Prostate gland (tissue), 2 donors: ENCODE measurements around the gene USP10. TPM values are rescaled to one million over a fixed set of nuclear protein-coding genes. Genes with fewer than 3 reads are reported as not detected.
"Not testable (repeated sequence)": the region's sequence is repeated elsewhere in the genome, so short reads cannot be mapped to it uniquely, and the experiment has no call there.

Experiments used
- DNase-seq: peaks from one replicate; pipeline ENCODE4 v3.0.0-alpha.2; 2019; ENCODE audit warnings: low spot score
- H3K27ac ChIP-seq, 2 donors: fragments of 200-600 bp; sonication (generic); 2 replicates each; pipeline ENCODE4 v1.5.1; 2017 to 2019
- H3K27me3 ChIP-seq: fragments of 200-600 bp; sonication (generic); replicated peaks from 2 replicates; pipeline ENCODE4 v1.5.1; 2019; ENCODE audit not compliant: insufficient read depth
- H3K36me3 ChIP-seq, 2 donors: fragments of 200-600 bp; sonication (generic); 1 replicate in 1 of 2; 2 replicates in 1 of 2; pipeline versions ENCODE4 v1.5.1 to v1.8.1; 2017 to 2019
- H3K4me1 ChIP-seq: fragments of 200-600 bp; sonication (generic); replicated peaks from 2 replicates; pipeline ENCODE4 v1.5.1; 2019
- H3K4me3 ChIP-seq, 2 donors: fragments of 200-600 bp; sonication (generic); 2 replicates each; pipeline ENCODE4 v1.5.1; 2017 to 2019
- H3K9me3 ChIP-seq: fragments of 200-600 bp; sonication (generic); 2 replicates; pipeline ENCODE4 v1.5.1; 2017
- POLR2A ChIP-seq: fragments of 450-650 bp; IDR thresholded peaks from one replicate; pipeline ENCODE4 v1.6.1; 2016; ENCODE audit warnings: antibody characterized with exemption, mild to moderate bottlenecking
- POLR2AphosphoS5 ChIP-seq: sonication (generic); formaldehyde crosslinking; IDR thresholded peaks from one replicate; pipeline ENCODE4 v1.6.1; 2017; ENCODE audit warnings: antibody characterized with exemption
- whole genome bisulfite sequencing: methylation state at CpG from one replicate; pipeline ENCODE4 v1.1.5; 2018; 5-methylcytosine and 5-hydroxymethylcytosine counted together
- intact Hi-C: fragments of 100-400 bp; cut with DNase I; formaldehyde crosslinking; loops from one replicate; pipeline ENCODE4 v1.14.2; 2022
- total RNA-seq, 2 donors: library from RNA; depleted of rRNA; stranded (reverse); fragments of >200 nt; gene quantifications; one replicate each; pipeline ENCODE4 v1.1.0, GENCODE V29; 2016
- TF ChIP-seq, protein P1 (sequence below), 4 experiments: fragments of 200-600 bp in 2 of 4; fragments of 450-650 bp in 2 of 4; sonication (generic) in 2 of 4; IDR thresholded peaks; 1 replicate in 3 of 4; 2 replicates in 1 of 4; pipeline ENCODE4 v1.5.1; 2016 to 2019; ENCODE audit warnings: antibody characterized with exemption in 4 of 4, mild to moderate bottlenecking in 2 of 4, moderate library complexity in 2 of 4

Gene USP10
- total RNA-seq, 2 donors from 2014 or later = 57.4 to 95.7 TPM

DNA sequence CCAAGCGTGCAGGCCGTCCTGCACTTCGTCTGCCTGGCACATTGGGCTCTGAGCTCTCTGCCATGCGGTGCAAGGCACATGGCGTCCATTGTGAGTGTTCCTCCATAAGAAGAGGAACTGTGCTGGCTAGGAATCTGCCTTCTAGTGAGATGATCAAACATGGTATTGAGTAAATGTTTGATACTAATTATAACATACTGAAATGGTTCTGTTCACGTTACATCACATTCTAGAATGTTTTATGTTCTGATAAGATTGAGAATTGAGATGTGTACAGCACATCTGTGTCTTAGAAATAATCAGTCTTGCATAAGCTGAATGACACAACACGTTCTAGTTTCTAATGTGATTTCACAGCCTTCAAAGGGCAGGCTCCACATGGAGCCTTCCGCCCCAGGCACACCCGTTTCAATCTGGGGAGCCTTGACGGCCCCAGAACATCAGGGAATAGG lies 42.9 kb downstream of the USP10 start:
- WGBS = 79% methylated on average over 10 of the region's 10 CpGs

DNA sequence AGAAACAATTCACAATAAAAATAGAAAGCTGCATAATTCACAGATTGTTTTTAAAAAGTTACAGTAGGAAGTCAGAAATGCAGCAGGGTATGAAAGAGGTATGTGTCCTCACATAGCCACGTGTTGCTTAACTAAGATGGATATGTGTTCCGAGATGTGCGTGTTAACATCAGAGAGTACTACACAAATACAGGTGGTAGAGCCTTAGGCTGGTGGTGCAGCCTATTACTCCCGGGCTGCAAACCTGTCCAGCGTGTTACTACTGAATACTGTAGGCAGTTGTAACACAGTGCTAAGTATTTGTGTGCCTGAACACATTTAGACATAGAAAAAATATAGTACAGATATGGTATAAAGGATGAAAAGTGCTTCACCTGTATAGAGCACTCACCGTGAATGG lies 46.4 kb downstream of the USP10 start:
- DNase-seq = no peak
- intact Hi-C loops = loop anchor here (10.0 kb wide), 1 partner anchor 339 kb away; no protein-coding TSS in a partner anchor
- Histone ChIP-seq H3K4me3 (no peak overlapping the region), H3K27me3 (no peaks in the 10 kb centered on the region), H3K4me1 (peaks cover 6% of the 10 kb centered on the region), H3K9me3 (no peaks in the 10 kb centered on the region), H3K27ac (no peak overlapping the region), H3K36me3 (no peaks in the 10 kb centered on the region)
- 74% methylated on average over 6 of the region's 6 CpGs for WGBS
- TF ChIP-seq POLR2AphosphoS5 = no peak
- TF ChIP-seq, protein P1, sequence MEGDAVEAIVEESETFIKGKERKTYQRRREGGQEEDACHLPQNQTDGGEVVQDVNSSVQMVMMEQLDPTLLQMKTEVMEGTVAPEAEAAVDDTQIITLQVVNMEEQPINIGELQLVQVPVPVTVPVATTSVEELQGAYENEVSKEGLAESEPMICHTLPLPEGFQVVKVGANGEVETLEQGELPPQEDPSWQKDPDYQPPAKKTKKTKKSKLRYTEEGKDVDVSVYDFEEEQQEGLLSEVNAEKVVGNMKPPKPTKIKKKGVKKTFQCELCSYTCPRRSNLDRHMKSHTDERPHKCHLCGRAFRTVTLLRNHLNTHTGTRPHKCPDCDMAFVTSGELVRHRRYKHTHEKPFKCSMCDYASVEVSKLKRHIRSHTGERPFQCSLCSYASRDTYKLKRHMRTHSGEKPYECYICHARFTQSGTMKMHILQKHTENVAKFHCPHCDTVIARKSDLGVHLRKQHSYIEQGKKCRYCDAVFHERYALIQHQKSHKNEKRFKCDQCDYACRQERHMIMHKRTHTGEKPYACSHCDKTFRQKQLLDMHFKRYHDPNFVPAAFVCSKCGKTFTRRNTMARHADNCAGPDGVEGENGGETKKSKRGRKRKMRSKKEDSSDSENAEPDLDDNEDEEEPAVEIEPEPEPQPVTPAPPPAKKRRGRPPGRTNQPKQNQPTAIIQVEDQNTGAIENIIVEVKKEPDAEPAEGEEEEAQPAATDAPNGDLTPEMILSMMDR (IDR thresholded peaks at IDR 0.05) = no peak

More for the DNA sequence above, 42.9 kb downstream of the USP10 start:
- no peak overlapping the region for H3K4me3 ChIP-seq
- no peak for DNase-seq
- no peak overlapping the region for H3K27ac ChIP-seq
- intact Hi-C loops = loop anchor here (10.0 kb wide), 1 partner anchor 342 kb away; no protein-coding TSS in a partner anchor
- no peaks in the 10 kb centered on the region for H3K36me3 ChIP-seq
- no peak for TF ChIP-seq POLR2A
- no peak for TF ChIP-seq POLR2AphosphoS5
- TF ChIP-seq, protein P1 (IDR thresholded peaks at IDR 0.05) = no peak
- H3K9me3 ChIP-seq = no peaks in the 10 kb centered on the region
- no peaks in the 10 kb centered on the region for H3K27me3 ChIP-seq
- peaks cover 8% of the 10 kb centered on the region for H3K4me1 ChIP-seq

GRCh38 chr16:84746875-84747274 lies 47.1 kb downstream of the USP10 start:
- intact Hi-C loops = loop anchor here (10.0 kb wide), 1 partner anchor 338 kb away; no protein-coding TSS in a partner anchor
- H3K27ac ChIP-seq = no peak overlapping the region
- TF ChIP-seq POLR2A (no peak), POLR2AphosphoS5 (no peak)
- TF ChIP-seq, protein P1 (IDR thresholded peaks at IDR 0.05) = no peak
- H3K27me3 ChIP-seq = no peaks in the 10 kb centered on the region
- DNase-seq = no peak
- 95% methylated on average over 11 of the region's 11 CpGs for WGBS
- H3K4me3 ChIP-seq = no peak overlapping the region
- no peaks in the 10 kb centered on the region for H3K9me3 ChIP-seq
- H3K4me1 ChIP-seq = no peaks in the 10 kb centered on the region
- H3K36me3 ChIP-seq = no peaks in the 10 kb centered on the region

- intact Hi-C loops = loop anchor here (10.0 kb wide), 1 partner anchor 337 kb away; no protein-coding TSS in a partner anchor
- H3K27ac ChIP-seq, H3K27me3 ChIP-seq, H3K36me3 ChIP-seq, DNase-seq, H3K4me1 ChIP-seq, H3K9me3 ChIP-seq, H3K4me3 ChIP-seq: not testable (repeated sequence)
- 92% methylated on average over 11 of the region's 11 CpGs for WGBS
Observed at GRCh38 chr16:84748247-84748646, 48.4 kb downstream of the USP10 start.

DNA sequence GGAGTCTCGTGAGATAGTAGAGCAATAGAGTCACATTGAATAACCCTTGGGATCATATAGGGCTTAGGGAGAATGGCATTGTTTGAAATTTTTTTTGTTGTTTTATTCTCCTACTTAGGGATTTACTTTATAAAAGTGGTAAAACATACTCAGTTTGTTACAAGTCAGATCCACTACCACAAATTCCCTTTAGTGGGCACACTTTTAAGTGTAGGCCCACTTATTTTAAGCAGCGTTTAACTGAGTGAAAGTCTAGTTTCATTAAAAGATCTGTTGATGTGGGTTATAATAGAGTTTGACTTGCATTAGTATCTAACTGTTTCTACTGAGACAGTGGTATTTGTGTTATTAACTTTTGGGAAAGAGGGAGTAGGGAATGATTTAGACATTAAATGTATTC lies 49.3 kb downstream of the USP10 start:
- intact Hi-C loops = loop anchor here (10.0 kb wide), 1 partner anchor 336 kb away; no protein-coding TSS in a partner anchor
- 91% methylated on average over 2 of the region's 2 CpGs for WGBS
- Histone ChIP-seq H3K27ac (no peak overlapping the region), H3K9me3 (no peaks in the 10 kb centered on the region), H3K4me1 (no peaks in the 10 kb centered on the region), H3K36me3 (no peaks in the 10 kb centered on the region), H3K4me3 (no peak overlapping the region), H3K27me3 (no peaks in the 10 kb centered on the region)
- no peak for TF ChIP-seq POLR2AphosphoS5
- TF ChIP-seq, protein P1 (IDR thresholded peaks at IDR 0.05) = no peak
- no peak for TF ChIP-seq POLR2A
- DNase-seq = no peak
